GM10847 (cell line): ENCODE measurements around the gene CELF2.

Experiments used
- POLR2A ChIP-seq: IDR thresholded peaks from 2 replicates; pipeline ENCODE4 v1.6.1; 2011; ENCODE audit not compliant: insufficient read length; ENCODE audit errors: extremely low read depth

Gene CELF2

DNA sequence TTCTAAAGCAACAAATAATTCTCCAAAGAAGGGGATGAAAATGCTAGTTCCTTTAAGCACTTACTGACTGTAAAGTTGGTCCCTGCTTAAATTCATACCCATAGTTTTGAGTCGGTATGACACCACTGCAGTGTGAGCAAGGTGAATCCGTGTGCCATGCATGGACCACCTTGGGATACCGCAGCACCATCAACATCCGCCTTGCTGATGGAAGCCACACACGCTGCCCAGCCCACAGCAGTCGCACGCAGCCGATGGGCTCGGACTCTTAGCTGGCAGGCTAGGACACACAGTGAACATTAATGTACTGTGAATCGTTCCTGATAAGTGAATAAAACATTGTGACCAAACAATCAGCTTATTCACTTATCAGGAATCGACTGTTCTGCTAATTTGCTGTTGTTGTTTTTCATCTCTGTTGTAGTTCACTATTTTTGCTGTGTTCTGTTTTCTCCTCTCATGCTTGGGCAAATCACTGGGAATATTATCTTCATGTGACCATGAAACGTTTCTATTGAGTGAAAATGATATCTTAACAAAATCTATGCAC, 318.3 kb downstream of the CELF2 start:
- TF ChIP-seq POLR2A = no peak

DNA sequence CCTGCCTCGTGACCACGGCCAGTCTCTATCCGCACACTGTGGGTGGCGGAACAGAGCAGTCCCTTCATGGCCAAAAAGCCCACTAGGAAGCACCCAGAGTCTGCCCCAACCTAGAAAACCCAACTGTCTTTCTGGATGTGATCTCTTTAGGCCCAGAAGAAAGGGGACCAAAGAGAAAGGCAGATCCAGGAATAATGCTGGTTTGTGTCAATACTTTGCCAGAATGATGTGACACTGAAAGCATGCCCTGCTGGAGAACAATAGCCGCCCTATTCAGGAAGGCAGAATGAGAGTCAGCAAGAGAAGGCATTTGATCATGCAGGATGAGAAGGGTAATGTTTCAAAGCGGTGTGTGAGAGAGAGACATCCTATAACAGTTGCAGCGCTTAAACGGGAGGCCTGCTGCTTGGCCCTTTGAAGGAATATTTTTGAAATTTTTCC, 319.1 kb downstream of the CELF2 start:
- no peak for TF ChIP-seq POLR2A

DNA sequence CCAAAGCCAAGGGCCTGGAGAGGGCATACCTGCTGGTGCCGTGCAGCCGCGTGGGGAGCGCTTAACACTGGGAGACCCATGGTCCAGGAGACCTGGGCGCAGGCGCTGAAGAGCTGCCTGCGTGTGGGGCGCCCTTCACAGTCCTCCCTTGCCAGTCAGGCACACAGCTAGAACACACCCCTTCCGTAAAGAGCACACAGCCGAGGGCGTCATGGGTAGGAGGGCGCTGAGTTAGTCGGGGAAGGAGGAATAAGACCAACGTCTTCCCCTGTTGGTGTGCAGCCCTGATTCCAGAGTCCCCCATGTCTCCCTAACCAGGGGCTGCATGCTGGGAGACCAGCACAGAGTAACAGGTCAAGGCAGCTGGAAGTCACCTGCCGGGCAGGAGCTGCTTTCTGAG, 319.8 kb downstream of the CELF2 start:
- TF ChIP-seq POLR2A = no peak

DNA sequence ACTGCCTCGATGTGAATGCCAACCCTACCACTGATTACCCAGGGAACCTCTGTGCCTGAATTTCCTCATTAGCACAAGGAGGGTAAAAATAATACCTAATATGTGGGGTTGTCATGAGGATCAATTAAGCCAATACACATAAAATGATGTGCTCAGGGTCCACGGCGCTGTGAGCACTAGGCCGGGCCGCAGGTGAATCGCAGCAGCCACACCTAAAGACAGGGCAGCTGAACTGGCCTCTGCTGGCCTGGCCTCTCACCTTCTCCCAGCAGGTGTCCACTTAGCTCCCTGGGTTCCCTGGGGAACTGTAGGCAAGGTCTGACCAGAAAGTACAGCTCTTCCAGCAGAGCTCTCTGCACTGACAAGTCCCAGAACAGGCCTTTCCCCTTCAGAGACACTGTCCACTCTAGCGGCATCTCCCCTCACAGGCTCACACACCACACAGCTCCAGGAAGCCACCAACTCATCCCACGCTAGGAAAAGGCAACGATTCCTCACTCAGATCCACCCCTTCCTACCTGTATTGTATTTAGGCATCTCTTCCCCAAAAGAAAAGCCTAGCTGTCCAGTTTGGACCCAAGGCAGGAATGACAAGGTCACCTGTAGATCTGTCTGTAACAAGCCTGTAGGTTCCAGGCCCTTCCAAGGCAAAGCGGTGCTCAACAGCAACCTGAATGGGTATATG, 320.6 kb downstream of the CELF2 start:
- no peak for TF ChIP-seq POLR2A

DNA sequence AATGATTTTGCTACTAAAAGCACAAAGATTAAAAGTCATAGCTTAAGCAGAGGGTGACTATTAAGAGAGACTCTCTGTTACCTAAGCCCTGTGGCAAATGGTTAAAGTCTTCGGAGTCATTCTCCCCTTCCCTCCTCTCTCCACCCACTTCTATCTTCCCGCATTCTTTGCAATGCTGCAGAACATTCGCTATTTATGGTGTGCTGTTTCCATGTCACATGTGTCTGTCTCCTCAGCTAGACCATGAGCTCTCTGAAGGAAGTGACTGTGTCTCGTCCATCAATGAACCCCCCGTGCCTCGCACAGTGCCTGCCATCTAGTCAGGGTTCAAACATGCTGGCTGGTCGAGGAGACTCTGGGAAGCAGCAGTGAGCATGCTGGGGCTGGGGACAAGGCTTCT, 321.3 kb downstream of the CELF2 start:
- no peak for TF ChIP-seq POLR2A

DNA sequence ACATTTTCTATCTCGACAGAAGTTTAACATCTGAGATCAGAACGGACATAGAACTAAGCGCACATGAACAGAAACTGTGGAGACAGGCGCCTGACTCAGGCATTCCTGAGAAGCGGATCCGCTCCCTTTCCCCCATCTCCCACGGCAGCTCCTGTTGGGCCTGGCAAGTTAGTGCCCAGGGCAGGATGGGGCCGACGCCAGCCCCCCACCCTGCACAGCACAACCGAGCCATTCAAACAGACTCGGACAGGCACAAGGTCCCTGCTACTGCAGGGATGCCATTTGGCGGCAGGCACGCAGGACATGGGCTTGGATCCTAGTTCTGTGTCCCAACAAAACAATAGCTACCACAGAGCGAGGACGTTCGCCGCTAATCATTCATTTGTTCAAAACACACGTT, 322.0 kb downstream of the CELF2 start:
- TF ChIP-seq POLR2A = no peak

DNA sequence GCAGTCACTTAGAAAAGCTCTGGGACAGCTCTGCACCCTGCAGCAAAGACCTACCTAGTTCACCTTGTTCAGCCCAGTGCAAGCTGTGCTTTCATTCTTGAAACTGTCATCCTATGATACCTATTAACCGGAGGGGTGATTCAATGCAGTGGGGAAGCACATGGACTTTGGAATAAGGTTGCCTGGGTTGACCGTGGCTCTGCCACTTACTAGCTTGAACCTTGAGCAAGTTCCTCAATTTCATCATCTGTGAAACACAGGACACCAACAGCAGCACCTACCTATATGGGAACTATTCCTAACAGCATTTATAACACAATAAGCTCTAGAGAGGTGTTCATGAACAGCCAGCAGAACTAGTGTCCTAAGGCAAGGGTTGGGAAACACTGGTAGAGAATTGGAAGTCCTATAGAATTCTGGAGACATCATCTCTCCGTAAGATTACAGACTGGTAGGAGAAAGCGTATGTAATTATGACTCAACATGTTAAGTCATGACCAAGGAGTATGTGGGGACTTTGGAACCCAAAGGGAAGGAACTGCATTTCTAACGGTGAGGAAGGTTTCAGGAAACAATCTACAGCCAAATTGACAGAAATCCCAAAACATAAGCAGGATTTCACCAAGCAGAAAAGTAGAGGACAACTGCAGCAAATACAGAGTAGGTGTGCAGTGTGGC, 323.8 kb downstream of the CELF2 start:
- no peak for TF ChIP-seq POLR2A

DNA sequence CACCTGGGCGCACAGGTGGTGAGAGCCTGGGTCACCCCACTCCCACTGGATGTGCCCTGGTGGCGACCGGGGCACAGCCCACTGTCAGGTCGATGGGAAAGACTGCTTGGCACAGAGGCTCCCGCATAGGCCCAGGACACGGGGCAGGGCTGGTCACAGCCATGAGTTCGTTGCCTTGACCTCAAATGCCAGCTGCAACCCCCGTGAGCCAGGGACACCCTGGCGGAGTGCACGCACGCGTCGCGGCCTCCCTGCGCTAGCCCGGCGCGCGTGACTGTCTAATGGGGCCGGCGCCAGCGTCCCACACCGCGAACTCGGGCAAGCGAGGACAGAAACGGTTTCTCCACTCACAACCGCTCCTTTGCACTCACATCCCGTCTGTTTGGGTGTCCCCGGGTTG, 326.4 kb downstream of the CELF2 start:
- TF ChIP-seq POLR2A = no peak

DNA sequence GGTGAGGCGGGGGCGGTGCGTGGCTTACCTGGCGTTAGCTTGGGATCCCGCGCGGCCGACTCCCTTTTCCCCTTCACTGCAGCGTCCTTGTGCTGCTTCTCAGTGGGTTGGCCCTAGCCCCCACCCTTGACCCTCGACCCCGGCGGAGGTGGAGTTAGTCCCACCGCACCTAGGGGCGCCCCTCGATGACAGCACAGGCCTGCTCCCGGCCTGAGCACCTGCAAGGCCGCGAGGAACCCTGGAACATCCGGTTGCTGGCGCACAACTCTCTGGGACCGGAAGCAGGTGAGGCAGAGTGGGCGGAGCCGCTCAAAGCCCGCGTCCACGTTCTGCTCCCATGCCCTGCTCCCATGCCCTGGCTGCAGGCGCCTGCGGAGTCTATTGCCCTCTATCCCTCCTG, 326.9 kb downstream of the CELF2 start:
- TF ChIP-seq POLR2A = no peak

DNA sequence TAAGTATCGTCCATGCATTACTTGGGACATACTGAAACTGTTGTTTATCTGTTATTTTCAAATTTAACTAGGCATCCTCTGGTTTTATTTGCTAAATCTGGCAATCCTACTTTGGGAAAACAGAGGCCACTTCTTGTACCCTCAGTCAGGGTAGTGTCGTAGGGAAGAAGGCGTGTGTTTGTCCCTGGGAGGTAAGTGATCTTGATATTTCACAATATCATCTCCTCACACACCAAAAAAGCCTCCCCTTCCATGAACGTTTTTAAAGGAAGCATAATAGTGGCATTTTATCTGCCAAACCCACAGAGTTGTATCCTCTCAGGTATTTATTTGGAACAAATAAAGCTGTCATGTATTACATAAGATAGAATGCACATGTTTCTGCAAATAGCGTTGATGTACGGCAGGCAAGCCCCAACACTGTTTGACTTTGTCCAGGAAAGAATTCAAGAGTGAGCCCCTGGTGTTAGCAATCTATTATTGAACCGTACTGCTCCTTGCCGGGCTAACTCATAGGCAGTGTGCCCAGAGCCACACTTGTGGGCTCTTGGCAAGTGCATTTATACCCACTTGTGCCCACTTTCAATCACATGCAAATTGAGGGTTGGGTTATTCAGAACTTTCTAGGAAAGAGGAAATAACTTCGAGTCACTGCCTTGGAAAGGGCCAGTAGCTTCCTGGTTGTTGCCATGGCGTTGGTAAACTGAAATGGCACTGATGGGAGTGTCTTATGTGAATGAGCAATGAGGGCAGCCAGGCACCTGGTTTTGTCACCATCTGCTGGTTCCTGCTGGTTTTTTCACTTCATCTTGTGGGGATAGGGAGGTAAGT, 327.8 kb downstream of the CELF2 start:
- TF ChIP-seq POLR2A = no peak

DNA sequence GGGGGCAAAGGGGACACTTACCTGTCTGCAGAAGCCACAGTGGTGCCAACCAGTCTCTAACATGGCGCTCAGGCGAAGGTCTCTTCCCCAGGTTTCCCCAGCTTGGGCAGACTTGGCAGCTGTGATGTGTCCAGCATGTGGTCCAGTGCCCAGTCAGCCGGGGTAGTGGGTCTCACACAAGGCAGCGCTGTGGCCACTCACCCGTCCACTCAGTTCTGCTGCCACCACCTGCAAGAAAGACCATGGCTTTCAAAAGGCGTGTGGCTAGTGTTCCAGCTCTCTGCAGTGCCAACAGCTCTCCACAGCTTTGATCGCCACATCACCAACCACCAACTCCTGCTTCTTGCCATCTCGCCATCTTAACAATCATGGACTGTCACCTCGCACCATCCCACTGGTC, 334.1 kb downstream of the CELF2 start:
- TF ChIP-seq POLR2A = no peak

DNA sequence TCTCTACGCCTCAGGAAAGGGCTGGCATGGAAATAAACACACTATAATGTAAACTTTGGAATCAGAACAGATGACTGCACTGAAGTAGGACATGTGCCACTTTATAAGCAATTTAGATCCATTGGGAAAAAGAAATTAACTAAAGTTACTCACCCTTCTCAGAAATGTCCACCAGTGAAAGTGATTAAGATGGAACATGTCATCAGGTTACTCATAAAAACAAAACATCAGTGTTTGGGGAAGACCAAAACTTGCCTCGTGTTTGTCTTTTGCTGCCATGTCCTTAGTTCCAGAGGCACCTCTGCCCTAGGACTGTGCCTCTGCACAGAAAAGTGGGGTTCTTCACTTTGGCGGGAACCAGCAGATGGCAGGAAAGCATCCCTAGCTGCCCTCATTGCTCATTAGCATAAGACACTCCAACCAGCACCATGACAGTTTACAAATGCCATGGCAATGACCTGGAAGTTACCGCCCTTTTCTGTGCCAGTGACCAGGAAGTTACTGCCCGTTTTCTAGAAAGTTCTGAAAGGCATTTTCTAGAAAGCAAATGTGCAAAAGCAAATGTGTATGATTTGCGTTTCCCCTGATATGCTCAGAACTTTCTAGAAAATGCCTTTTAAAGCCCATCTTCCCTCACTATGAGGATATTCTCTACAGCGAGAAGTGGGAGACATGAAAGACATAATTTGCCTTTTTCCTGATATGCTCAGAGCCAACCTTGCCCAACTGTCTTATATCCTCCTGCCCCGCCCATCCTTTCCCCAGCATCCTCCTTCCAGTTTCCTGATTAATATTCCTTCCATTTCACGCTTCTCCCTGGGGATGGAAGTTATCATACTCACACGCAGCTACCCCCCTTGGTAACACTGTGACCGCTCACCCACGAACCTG, 335.6 kb downstream of the CELF2 start:
- TF ChIP-seq POLR2A = no peak

DNA sequence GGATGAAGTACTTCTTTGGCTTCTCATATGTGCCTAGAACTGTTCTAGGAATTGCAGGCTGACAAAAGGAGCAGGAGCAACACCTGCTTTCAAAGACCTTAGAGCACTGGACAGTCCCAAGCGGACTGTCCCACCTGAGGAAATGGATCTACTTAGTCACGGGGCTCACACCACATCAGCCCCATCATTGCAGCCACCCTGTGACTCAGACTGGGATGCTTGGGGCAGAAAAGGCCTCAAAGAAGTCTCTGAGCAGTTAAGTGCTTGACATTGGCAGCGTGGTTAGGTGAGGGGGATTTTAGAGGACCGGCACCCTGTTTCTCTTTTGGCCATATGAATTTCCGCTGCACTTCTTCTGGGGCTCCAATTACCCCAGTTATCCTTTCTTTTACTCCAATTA, 337.2 kb downstream of the CELF2 start:
- no peak for TF ChIP-seq POLR2A

DNA sequence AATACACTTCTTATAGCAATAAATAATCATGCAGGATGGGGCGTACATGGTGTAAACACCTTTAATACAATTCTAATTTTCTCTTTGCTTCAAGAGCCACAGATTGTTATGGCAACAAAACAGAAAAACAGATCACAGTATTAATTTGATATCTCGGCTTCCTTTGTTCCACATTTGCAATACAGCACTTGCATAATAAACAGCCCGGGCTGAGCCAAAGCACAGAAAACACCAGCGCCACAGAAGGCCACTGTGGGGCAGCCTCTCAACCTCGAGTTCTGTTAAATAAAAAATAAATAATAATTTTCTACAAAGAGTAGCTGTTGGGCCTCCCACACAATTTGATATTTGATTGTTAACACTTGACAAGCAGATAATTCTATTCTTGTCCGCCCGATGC, 337.9 kb downstream of the CELF2 start:
- TF ChIP-seq POLR2A = no peak

DNA sequence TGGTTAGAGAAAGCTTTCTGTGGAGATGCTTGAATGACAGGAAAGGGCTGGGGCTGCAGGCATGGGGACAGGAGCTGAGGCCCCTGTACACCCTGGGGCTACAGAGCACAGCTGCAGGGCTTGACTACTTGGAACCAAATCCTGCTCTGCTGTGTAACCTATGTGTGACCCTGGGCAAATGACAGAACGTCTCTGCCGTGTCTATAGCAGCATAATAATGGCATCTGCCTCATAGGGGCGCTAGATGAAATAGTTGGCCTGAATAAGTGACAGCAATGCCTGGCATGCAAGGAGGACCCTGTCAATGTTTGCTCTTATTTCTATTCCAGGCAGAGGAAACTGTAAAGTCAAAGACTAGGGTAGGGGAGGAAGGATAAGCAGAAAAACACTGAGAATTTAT, 339.8 kb downstream of the CELF2 start:
- no peak for TF ChIP-seq POLR2A
